ENCODE measurements around the gene PFKFB3.
"Not testable (repeated sequence)": the region's sequence is repeated elsewhere in the genome, so short reads cannot be mapped to it uniquely, and the experiment has no call there.

Gene PFKFB3

GRCh38 chr10:6202684-6203330 lies at the start of gene PFKFB3:
Gene PFKFB3, plus strand, starts transcription at chr10:6202932. Its CDS starts 329 bp downstream, at chr10:6203261.
- peak; percentile 94 for DNase-seq (ENCODE audit: low spot score)

- no peak for DNase-seq (ENCODE audit: low spot score)
These were observed 48.9 kb upstream of the PFKFB3 start for GRCh38 chr10:6153845-6154244.

GRCh38 chr10:6154566-6154965 lies 48.2 kb upstream of the PFKFB3 start:
- no peak for DNase-seq (ENCODE audit: low spot score)

GRCh38 chr10:6158276-6158675 lies 44.5 kb upstream of the PFKFB3 start:
- DNase-seq (ENCODE audit: low spot score), result no peak

GRCh38 chr10:6161921-6162320 lies 40.8 kb upstream of the PFKFB3 start:
- DNase-seq (ENCODE audit: low spot score), result peak; percentile 28

GRCh38 chr10:6162589-6163356 lies 40.0 kb upstream of the PFKFB3 start:
- peak; percentile 27 for DNase-seq (ENCODE audit: low spot score)

- DNase-seq (ENCODE audit: low spot score), result peak; percentile 92
These were observed 39.1 kb upstream of the PFKFB3 start for GRCh38 chr10:6163364-6164270.

- no peak for DNase-seq (ENCODE audit: low spot score)
These were observed 38.2 kb upstream of the PFKFB3 start for GRCh38 chr10:6164271-6165095.

GRCh38 chr10:6165221-6165725 lies 37.5 kb upstream of the PFKFB3 start:
- no peak for DNase-seq (ENCODE audit: low spot score)

- not testable (repeated sequence) for DNase-seq (ENCODE audit: low spot score)
These were observed 36.8 kb upstream of the PFKFB3 start for GRCh38 chr10:6165933-6166332.

GRCh38 chr10:6167456-6167855 lies 35.3 kb upstream of the PFKFB3 start:
- no peak for DNase-seq (ENCODE audit: low spot score)

GRCh38 chr10:6168084-6168483 lies 34.6 kb upstream of the PFKFB3 start:
- DNase-seq (ENCODE audit: low spot score), result no peak

- DNase-seq (ENCODE audit: low spot score), result no peak
These were observed 32.1 kb upstream of the PFKFB3 start for GRCh38 chr10:6170638-6171037.

- DNase-seq (ENCODE audit: low spot score), result no peak
These were observed 30.6 kb upstream of the PFKFB3 start for GRCh38 chr10:6171881-6172695.

GRCh38 chr10:6173203-6173602 lies 29.5 kb upstream of the PFKFB3 start:
- peak; percentile 50 for DNase-seq (ENCODE audit: low spot score)

GRCh38 chr10:6174201-6174874 lies 28.4 kb upstream of the PFKFB3 start:
- no peak for DNase-seq (ENCODE audit: low spot score)

- DNase-seq (ENCODE audit: low spot score), result no peak
These were observed 27.2 kb upstream of the PFKFB3 start for GRCh38 chr10:6175329-6176055.

- DNase-seq (ENCODE audit: low spot score), result no peak
These were observed 26.0 kb upstream of the PFKFB3 start for GRCh38 chr10:6176691-6177231.

GRCh38 chr10:6177880-6178281 lies 24.9 kb upstream of the PFKFB3 start:
- DNase-seq (ENCODE audit: low spot score), result no peak
